Thyroid gland (tissue), 4 donors: Measurements from ENCODE around the gene TSPAN15. TPM values are rescaled to one million over a fixed set of nuclear protein-coding genes. Genes with fewer than 3 reads are reported as not detected.

Experiments
- DNase-seq, 2 donors: peaks; one replicate each; pipeline ENCODE4 v3.0.0-alpha.2; 2019
- H3K27ac ChIP-seq, 3 donors: fragments of 200-600 bp; sonication (generic); 1 replicate in 2 of 3; 2 replicates in 1 of 3; pipeline ENCODE4 v1.5.1; 2016 to 2019; ENCODE audit warnings: mild to moderate bottlenecking in 1 of 3, moderate library complexity in 1 of 3
- H3K27me3 ChIP-seq: fragments of 200-600 bp; sonication (generic); one replicate; pipeline ENCODE4 v1.5.1; 2019
- H3K36me3 ChIP-seq, 2 donors: fragments of 200-600 bp; sonication (generic); one replicate each; pipeline ENCODE4 v1.5.1; 2016 to 2019
- H3K4me1 ChIP-seq, 2 donors: fragments of 200-600 bp; sonication (generic); one replicate each; pipeline ENCODE4 v1.5.1; 2017 to 2019
- H3K4me3 ChIP-seq, 3 donors: fragments of 200-600 bp; sonication (generic); replicated peaks in 1 of 3; 1 replicate in 2 of 3; 2 replicates in 1 of 3; pipeline ENCODE4 v1.5.1; 2016; ENCODE audit warnings: mild to moderate bottlenecking in 1 of 3
- H3K9me3 ChIP-seq: fragments of 200-600 bp; sonication (generic); one replicate; pipeline ENCODE4 v1.5.1; 2017
- CTCF ChIP-seq, 6 experiments: fragments of 200-600 bp in 3 of 6; fragments of 450-650 bp in 3 of 6; sonication (generic) in 3 of 6; IDR thresholded peaks; one replicate each; pipeline ENCODE4 v1.5.1; 2016 to 2019; ENCODE audit warnings: antibody characterized with exemption in 6 of 6, mild to moderate bottlenecking in 2 of 6, inconsistent platforms in 1 of 6, moderate library complexity in 1 of 6
- POLR2A ChIP-seq, 2 donors: fragments of 450-650 bp; IDR thresholded peaks; one replicate each; pipeline ENCODE4 v1.6.1; 2017; ENCODE audit warnings: antibody characterized with exemption in 2 of 2, mild to moderate bottlenecking in 2 of 2, moderate library complexity in 1 of 2
- WGBS, 2 donors: methylation state at CpG; one replicate each; pipeline ENCODE4 v1.1.5; 2017; 5-methylcytosine and 5-hydroxymethylcytosine counted together
- intact Hi-C: fragments of 100-400 bp; cut with DNase I; formaldehyde crosslinking; loops from one replicate; pipeline ENCODE4 v1.15.1; 2023
- total RNA-seq, 4 donors: library from RNA; depleted of rRNA; stranded (reverse); fragments of >200 nt; gene quantifications; one replicate each; pipeline ENCODE4 v1.2.3, GENCODE V29; 2016

The TSPAN15 gene
- total RNA-seq, 4 donors from 2014 or later: 9.0 to 23.1 (median 17.2) TPM

GRCh38 chr10:69497611-69498390 lies 46.5 kb downstream of the TSPAN15 start:
- no peaks in the 10 kb centered on the region for H3K36me3 ChIP-seq
- H3K4me1 ChIP-seq: peaks cover 9 to 14% of the 10 kb centered on the region in 2 donors
- no peaks in the 10 kb centered on the region for H3K27me3 ChIP-seq
- H3K4me3 ChIP-seq: no peak overlapping the region
- WGBS, 2 donors: 79 to 82% methylated on average over 9 to 11 of the region's 11 CpGs
- DNase-seq: no peak
- TF ChIP-seq POLR2A (IDR thresholded peaks at IDR 0.05) (no peak), CTCF (IDR thresholded peaks at IDR 0.05) (no peak)
- no peaks in the 10 kb centered on the region for H3K9me3 ChIP-seq
- no peak overlapping the region for H3K27ac ChIP-seq
- intact Hi-C loops: no loop called here

- 92 to 94% methylated on average over 10 of the region's 10 CpGs for WGBS, 2 donors
- no peak overlapping the region for H3K27ac ChIP-seq
- no peak for TF ChIP-seq POLR2A (IDR thresholded peaks at IDR 0.05)
- no peak for TF ChIP-seq CTCF (IDR thresholded peaks at IDR 0.05)
Observed at GRCh38 chr10:69498711-69499471, 47.6 kb downstream of the TSPAN15 start.

GRCh38 chr10:69499726-69500689 lies 48.7 kb downstream of the TSPAN15 start:
- Histone ChIP-seq H3K27me3 (no peaks in the 10 kb centered on the region), H3K27ac (no peak overlapping the region), H3K36me3 (no peaks in the 10 kb centered on the region), H3K4me3 (no peak overlapping the region), H3K4me1 (peaks cover 9 to 14% of the 10 kb centered on the region in 2 donors), H3K9me3 (no peaks in the 10 kb centered on the region)
- DNase-seq: no peak
- intact Hi-C loops: loop anchor here (10.0 kb wide), 1 partner anchor 265 kb away; no protein-coding TSS in a partner anchor
- 86 to 87% methylated on average over 9 of the region's 9 CpGs for WGBS, 2 donors
- TF ChIP-seq POLR2A (IDR thresholded peaks at IDR 0.05) (no peak), CTCF (IDR thresholded peaks at IDR 0.05) (no peak)

More at GRCh38 chr10:69498711-69499471, 47.6 kb downstream of the TSPAN15 start:
- intact Hi-C loops: no loop called here
- Histone ChIP-seq H3K4me3 (no peak overlapping the region), H3K4me1 (peaks cover 9 to 14% of the 10 kb centered on the region in 2 donors), H3K9me3 (no peaks in the 10 kb centered on the region), H3K36me3 (no peaks in the 10 kb centered on the region), H3K27me3 (no peaks in the 10 kb centered on the region)
- DNase-seq: no peak

DNA sequence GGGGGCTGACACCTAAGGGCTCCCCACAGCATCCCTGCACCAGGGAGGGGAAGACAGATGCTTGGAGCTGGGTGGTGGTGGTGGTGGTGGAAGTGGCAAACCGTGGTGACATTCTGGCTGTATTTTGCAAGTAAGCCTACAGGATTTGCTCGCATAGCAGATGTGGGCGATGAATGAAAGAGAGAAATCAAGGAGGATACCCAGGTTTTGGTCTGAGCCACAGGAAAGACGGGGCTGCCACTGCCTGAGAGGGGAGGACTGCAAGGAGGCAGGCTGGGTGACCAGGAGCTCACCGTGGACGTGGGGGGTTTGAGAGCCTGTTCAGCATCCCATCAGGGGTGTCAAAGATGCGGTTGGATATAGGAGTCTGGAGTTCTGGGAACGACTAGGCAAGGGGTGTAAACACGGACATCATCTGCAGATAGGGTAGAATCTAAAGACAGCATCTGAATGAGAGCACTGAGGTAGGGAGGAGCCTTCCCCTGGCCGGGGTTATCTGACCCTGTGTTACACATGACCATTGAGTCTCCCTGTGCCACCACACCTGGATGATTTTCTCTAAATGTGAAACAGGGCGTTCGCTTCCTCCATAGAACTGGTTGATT lies 49.7 kb downstream of the TSPAN15 start:
- no peaks in the 10 kb centered on the region for H3K36me3 ChIP-seq
- H3K9me3 ChIP-seq: no peaks in the 10 kb centered on the region
- H3K4me3 ChIP-seq: no peak overlapping the region
- 88 to 91% methylated on average over 12 of the region's 12 CpGs for WGBS, 2 donors
- no peak for DNase-seq
- H3K4me1 ChIP-seq: peaks cover 9 to 14% of the 10 kb centered on the region in 2 donors
- H3K27me3 ChIP-seq: no peaks in the 10 kb centered on the region
- H3K27ac ChIP-seq: no peak overlapping the region
- intact Hi-C loops: loop anchor here (10.0 kb wide), 1 partner anchor 266 kb away; no protein-coding TSS in a partner anchor
- TF ChIP-seq CTCF (IDR thresholded peaks at IDR 0.05) (no peak), POLR2A (IDR thresholded peaks at IDR 0.05) (no peak)
